K562 (cell line): ENCODE results near the gene DBP. TPM values are rescaled to one million over a fixed set of nuclear protein-coding genes. Genes with fewer than 3 reads are reported as not detected.
A peak's percentile ranks its signal among the peaks of the same experiment; 100 is the strongest.

ENCODE experiments used
- BRD9 ChIP-seq: fragments of 450-650 bp; IDR thresholded peaks from 2 replicates; pipeline ENCODE4 v1.6.1; 2018; ENCODE audit warnings: low read depth; ENCODE audit not compliant: partially characterized antibody
- CCAR2 ChIP-seq: fragments of 200-400 bp; formaldehyde crosslinking; IDR thresholded peaks from 2 replicates; pipeline ENCODE4 v1.6.1; 2017; ENCODE audit warnings: mild to moderate bottlenecking, low read depth, low read length
- ELF4 ChIP-seq: fragments of 450-650 bp; formaldehyde crosslinking; IDR thresholded peaks from 2 replicates; pipeline ENCODE4 v1.4.0; 2022; ENCODE audit warnings: missing genetic modification characterization
- NCOA4 ChIP-seq: fragments of 450-650 bp; IDR thresholded peaks from 2 replicates; pipeline ENCODE4 v1.6.1; 2018; ENCODE audit warnings: mild to moderate bottlenecking; ENCODE audit not compliant: partially characterized antibody
- PHF20 ChIP-seq: fragments of 450-650 bp; IDR thresholded peaks from 2 replicates; pipeline ENCODE4 v1.6.1; 2018; ENCODE audit not compliant: partially characterized antibody
- POLR3G ChIP-seq: IDR thresholded peaks from 2 replicates; pipeline ENCODE4 v1.6.1; 2011; ENCODE audit not compliant: insufficient read length, insufficient replicate concordance; ENCODE audit errors: extremely low read depth
- PYGO2 ChIP-seq: fragments of 450-650 bp; IDR thresholded peaks from 2 replicates; pipeline ENCODE4 v1.6.1; 2016; ENCODE audit warnings: mild to moderate bottlenecking, missing genetic modification characterization, moderate library complexity, missing compliant biosample characterization
- RBBP5 ChIP-seq: fragments of 200-600 bp; sonication (generic); IDR thresholded peaks from 2 replicates; pipeline ENCODE4 v1.6.1; 2012; ENCODE audit warnings: borderline replicate concordance, mild to moderate bottlenecking, low read length, control low read depth, inconsistent platforms; ENCODE audit not compliant: insufficient read depth, poor library complexity, severe bottlenecking
- SIX5 ChIP-seq, 2 experiments: IDR thresholded peaks; 2 replicates each; pipeline ENCODE4 v1.6.1; 2011; ENCODE audit warnings: low read length in 2 of 2, borderline replicate concordance in 1 of 2, low read depth in 1 of 2, mild to moderate bottlenecking in 1 of 2, moderate library complexity in 1 of 2; ENCODE audit not compliant: insufficient read depth in 1 of 2
- TFAM ChIP-seq: fragments of 250-450 bp; sonication (Bioruptor Pico); conservative IDR thresholded peaks from 2 replicates; pipeline ENCODE4 v1.5.0; 2021; ENCODE audit warnings: mild to moderate bottlenecking, moderate library complexity
- ZNF282 ChIP-seq: sonication (generic); formaldehyde crosslinking; IDR thresholded peaks from 2 replicates; pipeline ENCODE4 v1.8.1; 2023; ENCODE audit warnings: missing genetic modification reagents
- polyA plus RNA-seq, 8 experiments: library from polyadenylated mRNA; depleted of rRNA in 4 of 8; stranded (reverse) in 5 of 8; unstranded in 3 of 8; fragments of >200 nt; fragmentation: Nextera tagmentation in 2 of 8; fragmentation: Illumina TruSeq in 1 of 8; extraction: Ambion mirVana in 2 of 8; extraction: Trizol in 1 of 8; gene quantifications; 2 replicates each; pipeline versions ENCODE4 v1.2.1 to v1.2.3, GENCODE V29; 2011 to 2014; ENCODE audit warnings: inconsistent platforms in 1 of 8, missing spikeins in 1 of 8
- total RNA-seq, 7 experiments: library from RNA; depleted of rRNA in 6 of 7; stranded (reverse); fragments of >200 nt in 6 of 7; fragmentation: Illumina TruSeq in 2 of 7; extraction: Trizol in 2 of 7; gene quantifications; 2 replicates each; pipeline versions ENCODE4 v1.2.1 to v1.2.3, GENCODE V29; 2011 to 2021; ENCODE audit warnings: low replicate concordance in 1 of 7
- TF ChIP-seq, protein P1 (sequence below): sonication (generic); formaldehyde crosslinking; IDR thresholded peaks from 2 replicates; pipeline ENCODE4 v1.8.0; 2023; ENCODE audit warnings: mild to moderate bottlenecking, missing genetic modification reagents
- TF ChIP-seq, protein P2 (sequence below): fragments of 250-450 bp; sonication (Bioruptor Pico); IDR thresholded peaks from 2 replicates; pipeline ENCODE4 v1.5.0; 2022; ENCODE audit warnings: mild to moderate bottlenecking
- TF ChIP-seq, protein P3 (sequence below): sonication (generic); formaldehyde crosslinking; IDR thresholded peaks from 2 replicates; pipeline ENCODE4 v1.8.1; 2023; ENCODE audit warnings: missing genetic modification reagents, mild to moderate bottlenecking, borderline replicate concordance
- TF ChIP-seq, protein P4 (sequence below): sonication (generic); formaldehyde crosslinking; IDR thresholded peaks from 2 replicates; pipeline ENCODE4 v1.5.0; 2020; ENCODE audit warnings: missing genetic modification reagents

The DBP gene
- total and polyA plus RNA-seq, 9 of the 15 experiments (the other 6 are each of a cell fraction or from before 2014, with no cell fraction given), result 0.25 to 5.5 (median 1.8) TPM

DNA sequence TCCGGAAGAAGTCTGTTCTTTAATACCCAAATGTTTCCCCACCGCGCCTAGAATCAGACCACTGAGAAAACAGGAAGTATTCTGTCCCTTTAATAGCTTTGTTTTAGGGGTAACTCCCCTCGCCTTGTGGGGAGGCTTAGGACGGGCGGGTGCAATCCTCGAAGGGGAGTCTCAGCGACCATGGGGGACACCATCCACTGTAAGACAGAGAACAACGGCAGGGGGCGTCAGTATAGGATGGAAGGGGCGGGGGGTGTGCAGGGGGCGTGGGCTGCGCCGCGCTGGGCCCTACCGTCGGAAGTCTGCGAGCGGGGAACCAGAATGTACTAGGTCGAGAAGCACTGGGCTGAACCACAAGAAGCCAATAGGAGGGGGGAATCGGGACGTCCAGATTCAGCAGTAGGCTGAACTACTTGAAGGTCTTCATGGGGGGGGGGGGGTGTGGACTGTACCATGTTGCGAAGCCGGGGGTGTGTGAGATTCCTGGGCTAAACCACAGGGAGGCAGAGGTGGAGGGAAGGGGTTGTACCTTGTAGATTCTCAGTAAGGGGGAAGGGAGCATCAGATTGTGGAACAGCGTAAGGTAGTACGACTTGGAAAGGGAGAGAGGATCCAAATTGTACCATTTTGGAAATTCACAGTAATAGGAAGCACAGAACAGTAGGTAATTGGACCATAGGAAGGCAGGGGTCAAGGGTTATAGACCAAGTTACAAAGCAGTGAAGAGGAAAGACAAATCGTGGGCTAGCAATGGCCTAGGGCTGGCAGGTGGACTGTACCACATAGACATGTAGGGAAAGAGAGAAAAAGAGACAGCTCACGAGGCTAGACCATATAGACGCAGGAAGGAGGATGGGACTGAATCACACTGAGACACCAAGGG, 1.0 kb upstream of the DBP start (continued):
- TF ChIP-seq POLR3G (no peak), NCOA4 (no peak), CCAR2 (no peak), ELF4 (CRISPR knock-in tag) (peak; percentile 33; the same call in 1 of the 2 replicates), PHF20 (no peak), SIX5 (IDR thresholded peaks at IDR 0.05; ENCODE audit: borderline replicate concordance in 1 of 2, insufficient read depth in 1 of 2, low read depth in 1 of 2, low read length in 2 of 2) (peak; percentile 53 to 74; a peak in 3 of 4 replicates), TFAM (no peak), BRD9 (peak; percentile 86), PYGO2 (tag) (no peak), ZNF282 (CRISPR knock-in tag) (no peak), RBBP5 (no peak)
- TF ChIP-seq, protein P1, sequence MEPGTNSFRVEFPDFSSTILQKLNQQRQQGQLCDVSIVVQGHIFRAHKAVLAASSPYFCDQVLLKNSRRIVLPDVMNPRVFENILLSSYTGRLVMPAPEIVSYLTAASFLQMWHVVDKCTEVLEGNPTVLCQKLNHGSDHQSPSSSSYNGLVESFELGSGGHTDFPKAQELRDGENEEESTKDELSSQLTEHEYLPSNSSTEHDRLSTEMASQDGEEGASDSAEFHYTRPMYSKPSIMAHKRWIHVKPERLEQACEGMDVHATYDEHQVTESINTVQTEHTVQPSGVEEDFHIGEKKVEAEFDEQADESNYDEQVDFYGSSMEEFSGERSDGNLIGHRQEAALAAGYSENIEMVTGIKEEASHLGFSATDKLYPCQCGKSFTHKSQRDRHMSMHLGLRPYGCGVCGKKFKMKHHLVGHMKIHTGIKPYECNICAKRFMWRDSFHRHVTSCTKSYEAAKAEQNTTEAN, result no peak
- TF ChIP-seq, protein P2, sequence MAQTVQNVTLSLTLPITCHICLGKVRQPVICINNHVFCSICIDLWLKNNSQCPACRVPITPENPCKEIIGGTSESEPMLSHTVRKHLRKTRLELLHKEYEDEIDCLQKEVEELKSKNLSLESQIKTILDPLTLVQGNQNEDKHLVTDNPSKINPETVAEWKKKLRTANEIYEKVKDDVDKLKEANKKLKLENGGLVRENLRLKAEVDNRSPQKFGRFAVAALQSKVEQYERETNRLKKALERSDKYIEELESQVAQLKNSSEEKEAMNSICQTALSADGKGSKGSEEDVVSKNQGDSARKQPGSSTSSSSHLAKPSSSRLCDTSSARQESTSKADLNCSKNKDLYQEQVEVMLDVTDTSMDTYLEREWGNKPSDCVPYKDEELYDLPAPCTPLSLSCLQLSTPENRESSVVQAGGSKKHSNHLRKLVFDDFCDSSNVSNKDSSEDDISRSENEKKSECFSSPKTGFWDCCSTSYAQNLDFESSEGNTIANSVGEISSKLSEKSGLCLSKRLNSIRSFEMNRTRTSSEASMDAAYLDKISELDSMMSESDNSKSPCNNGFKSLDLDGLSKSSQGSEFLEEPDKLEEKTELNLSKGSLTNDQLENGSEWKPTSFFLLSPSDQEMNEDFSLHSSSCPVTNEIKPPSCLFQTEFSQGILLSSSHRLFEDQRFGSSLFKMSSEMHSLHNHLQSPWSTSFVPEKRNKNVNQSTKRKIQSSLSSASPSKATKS, result no peak
- TF ChIP-seq, protein P3, sequence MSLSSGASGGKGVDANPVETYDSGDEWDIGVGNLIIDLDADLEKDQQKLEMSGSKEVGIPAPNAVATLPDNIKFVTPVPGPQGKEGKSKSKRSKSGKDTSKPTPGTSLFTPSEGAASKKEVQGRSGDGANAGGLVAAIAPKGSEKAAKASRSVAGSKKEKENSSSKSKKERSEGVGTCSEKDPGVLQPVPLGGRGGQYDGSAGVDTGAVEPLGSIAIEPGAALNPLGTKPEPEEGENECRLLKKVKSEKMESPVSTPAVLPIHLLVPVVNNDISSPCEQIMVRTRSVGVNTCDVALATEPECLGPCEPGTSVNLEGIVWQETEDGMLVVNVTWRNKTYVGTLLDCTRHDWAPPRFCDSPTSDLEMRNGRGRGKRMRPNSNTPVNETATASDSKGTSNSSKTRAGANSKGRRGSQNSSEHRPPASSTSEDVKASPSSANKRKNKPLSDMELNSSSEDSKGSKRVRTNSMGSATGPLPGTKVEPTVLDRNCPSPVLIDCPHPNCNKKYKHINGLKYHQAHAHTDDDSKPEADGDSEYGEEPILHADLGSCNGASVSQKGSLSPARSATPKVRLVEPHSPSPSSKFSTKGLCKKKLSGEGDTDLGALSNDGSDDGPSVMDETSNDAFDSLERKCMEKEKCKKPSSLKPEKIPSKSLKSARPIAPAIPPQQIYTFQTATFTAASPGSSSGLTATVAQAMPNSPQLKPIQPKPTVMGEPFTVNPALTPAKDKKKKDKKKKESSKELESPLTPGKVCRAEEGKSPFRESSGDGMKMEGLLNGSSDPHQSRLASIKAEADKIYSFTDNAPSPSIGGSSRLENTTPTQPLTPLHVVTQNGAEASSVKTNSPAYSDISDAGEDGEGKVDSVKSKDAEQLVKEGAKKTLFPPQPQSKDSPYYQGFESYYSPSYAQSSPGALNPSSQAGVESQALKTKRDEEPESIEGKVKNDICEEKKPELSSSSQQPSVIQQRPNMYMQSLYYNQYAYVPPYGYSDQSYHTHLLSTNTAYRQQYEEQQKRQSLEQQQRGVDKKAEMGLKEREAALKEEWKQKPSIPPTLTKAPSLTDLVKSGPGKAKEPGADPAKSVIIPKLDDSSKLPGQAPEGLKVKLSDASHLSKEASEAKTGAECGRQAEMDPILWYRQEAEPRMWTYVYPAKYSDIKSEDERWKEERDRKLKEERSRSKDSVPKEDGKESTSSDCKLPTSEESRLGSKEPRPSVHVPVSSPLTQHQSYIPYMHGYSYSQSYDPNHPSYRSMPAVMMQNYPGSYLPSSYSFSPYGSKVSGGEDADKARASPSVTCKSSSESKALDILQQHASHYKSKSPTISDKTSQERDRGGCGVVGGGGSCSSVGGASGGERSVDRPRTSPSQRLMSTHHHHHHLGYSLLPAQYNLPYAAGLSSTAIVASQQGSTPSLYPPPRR (CRISPR knock-in tag), result 0 out of 2 replicates have a peak, but pooled peaks have one; percentile 78
- TF ChIP-seq, protein P4, sequence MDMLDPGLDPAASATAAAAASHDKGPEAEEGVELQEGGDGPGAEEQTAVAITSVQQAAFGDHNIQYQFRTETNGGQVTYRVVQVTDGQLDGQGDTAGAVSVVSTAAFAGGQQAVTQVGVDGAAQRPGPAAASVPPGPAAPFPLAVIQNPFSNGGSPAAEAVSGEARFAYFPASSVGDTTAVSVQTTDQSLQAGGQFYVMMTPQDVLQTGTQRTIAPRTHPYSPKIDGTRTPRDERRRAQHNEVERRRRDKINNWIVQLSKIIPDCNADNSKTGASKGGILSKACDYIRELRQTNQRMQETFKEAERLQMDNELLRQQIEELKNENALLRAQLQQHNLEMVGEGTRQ (CRISPR knock-in tag), result no peak
